ENCODE results near the gene ZMAT3.
"Not testable (repeated sequence)": the region's sequence is repeated elsewhere in the genome, so short reads cannot be mapped to it uniquely, and the experiment has no call there.

The ZMAT3 gene

DNA sequence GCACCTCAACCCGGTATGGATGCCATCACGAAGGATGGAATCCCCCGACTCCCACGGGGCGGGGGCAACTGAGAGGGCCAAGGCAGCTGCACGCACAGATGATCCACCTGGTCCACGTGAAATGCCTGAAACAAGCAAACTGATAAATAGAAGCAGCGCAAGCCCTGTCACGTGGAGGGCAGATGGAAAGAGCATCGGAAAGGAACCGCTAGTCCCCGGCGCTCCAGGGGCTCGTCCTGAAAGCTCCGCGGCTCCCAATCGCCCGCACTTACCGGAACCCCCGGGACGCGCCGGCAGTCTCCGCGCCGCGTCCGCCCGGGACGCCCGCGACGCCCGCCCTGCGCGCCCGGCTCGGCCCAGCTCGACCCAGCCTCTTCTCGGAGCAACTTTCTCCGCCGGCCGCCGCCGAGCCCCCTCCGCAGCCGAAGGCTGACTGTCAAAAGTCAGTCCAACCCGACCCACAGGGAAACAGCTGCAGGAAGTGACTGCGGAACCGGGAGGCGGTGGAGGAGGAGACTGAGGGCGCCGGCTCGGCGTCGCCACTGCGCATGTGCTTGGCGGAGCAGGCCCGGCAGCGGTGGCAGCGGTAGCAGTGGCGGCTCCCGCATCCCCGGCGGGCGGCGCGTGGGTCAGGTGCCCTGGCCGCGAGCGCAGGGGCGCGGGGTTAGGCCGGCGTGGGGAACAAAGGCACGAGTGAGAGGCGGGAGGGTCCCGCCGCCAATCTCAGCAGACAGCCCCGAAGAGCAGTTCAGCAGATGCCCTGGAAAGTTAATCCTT, at the start of gene ZMAT3:
ZMAT3 (minus strand) TSS at position 487 of the 777 bp plus-strand sequence. CDS start 4,057 bp downstream, outside the sequence.
- DNase-seq: peak; percentile 83 to 98 (median 88)
- intact Hi-C loops (cut with DNase I): loop anchor here (5.0 kb wide), 1 partner anchor 76 kb away; the partner anchor contains the start of gene PIK3CA

- no peak for DNase-seq
- intact Hi-C loops (cut with DNase I): no loop called here
Observed at GRCh38 chr3:179116816-179117215, 45.2 kb upstream of the ZMAT3 start.

- intact Hi-C loops (cut with DNase I); DNase-seq: not testable (repeated sequence)
Observed at GRCh38 chr3:179115444-179115843, 43.8 kb upstream of the ZMAT3 start.

DNA sequence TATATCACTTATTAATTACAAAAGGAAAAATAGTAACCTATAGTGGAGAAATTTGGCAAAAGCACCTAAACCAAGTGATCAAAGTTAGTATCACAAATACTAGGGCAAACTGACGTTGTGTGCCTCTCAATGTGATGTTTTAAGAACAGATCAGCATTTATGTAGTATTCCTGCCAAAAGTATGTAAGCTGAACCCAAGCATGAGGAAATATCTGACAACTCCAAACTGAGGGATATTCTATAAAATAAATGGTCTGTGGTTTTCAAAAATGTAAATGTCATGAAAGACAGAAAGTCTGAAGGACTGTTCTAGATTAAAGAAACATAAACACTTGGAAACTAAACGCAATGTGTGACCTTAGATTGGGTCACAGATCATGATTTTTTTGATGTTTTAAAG, 42.3 kb upstream of the ZMAT3 start:
- no peak for DNase-seq
- intact Hi-C loops (cut with DNase I): no loop called here

DNA sequence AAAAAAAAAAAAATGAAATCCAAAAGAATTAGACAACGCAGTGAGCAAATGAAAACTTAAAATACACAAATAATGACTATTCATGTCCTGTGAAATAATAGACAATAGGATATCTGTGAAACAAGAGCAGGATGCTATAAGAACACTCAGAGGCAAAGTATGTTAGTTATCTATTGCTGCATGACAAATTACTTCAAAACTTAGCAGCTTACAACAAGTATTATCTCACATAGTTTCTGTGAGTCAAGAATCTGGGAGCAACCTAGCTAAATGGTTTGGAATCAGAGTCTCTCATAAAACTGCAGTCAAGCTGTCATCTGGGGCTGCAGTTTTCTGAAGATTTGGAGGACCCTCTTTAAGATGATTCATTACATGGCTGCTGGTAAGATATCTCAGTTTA, 36.5 kb upstream of the ZMAT3 start:
- intact Hi-C loops (cut with DNase I): no loop called here

GRCh38 chr3:179107617-179108016, 36.0 kb upstream of the ZMAT3 start:
- DNase-seq: no peak
- intact Hi-C loops (cut with DNase I): no loop called here

More for the DNA sequence above, 36.5 kb upstream of the ZMAT3 start:
- no peak for DNase-seq

DNA sequence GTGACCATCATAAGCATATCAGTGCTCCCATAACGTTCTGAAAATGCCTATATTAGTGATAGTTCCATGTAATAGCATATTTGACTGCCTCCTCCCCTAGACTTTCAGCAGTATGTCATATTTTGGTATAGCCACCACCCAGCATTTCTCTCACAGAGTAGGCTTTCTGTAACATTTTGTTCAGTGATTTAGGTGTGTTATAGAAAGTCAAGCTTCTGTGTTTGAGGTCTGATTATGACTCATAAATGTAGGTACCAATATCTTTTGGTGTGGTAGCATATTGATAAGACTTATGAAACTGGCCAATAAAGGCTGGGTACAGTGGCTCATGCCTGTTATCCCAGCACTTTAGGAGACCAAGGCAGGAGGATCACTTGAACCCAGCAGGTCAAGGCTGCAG, 34.3 kb upstream of the ZMAT3 start:
- intact Hi-C loops (cut with DNase I): loop anchor here (1.0 to 2.0 kb wide), 2 partner anchors 41 to 210 kb away; no protein-coding TSS in a partner anchor
- DNase-seq: no peak

- no peak for DNase-seq
- intact Hi-C loops (cut with DNase I): no loop called here
Observed at GRCh38 chr3:179100652-179101051, 29.0 kb upstream of the ZMAT3 start.

DNA sequence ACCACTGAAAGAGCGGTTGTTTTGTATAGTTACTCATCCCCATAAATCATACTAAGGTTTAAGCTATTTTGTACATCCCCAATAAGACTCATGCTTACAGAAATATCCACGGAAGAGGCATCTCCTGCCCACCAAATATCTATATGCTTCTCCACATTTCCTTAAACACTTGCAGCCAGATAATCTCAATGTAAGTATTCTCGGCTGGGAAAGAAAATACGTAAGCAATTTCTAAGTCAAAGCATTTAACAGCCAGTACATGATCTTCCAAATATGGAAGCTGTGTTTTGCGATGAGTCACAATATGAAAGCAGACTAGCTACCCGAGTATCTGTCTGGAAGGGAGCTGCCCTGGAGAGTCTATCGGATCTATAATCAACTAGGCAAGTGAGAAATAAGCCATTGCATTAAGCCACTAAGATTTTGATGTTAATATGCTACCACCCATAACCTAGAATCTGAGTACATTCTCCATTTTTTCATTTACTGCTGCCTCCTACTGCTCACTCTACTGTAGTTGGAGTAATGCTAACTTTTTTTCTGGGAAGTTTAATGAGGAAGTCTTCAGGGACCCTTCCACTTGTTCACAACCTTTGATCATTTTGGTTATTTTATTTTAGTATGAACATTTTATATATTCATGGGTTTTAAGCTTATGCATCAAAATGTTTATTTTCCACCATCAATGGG, 26.9 kb upstream of the ZMAT3 start:
- DNase-seq: no peak
- intact Hi-C loops (cut with DNase I): no loop called here

DNA sequence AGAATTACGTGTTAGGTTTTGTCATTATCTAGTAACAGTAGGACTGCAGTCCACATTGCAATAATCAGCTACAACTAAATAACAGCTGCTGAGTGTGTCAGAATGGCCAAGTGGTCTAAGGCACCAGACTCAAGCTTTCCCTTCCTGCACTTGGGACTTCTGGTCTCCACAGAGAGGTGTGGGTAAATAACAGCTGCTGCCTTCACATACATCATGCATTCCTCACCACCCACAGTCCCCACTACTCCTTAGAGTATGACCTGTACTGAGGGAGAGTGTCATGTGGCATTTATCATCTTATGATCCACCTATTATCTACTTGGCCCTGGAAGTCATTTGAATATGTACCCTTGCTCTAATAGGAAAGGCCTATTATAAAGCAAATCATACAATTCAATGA, 22.2 kb upstream of the ZMAT3 start:
- intact Hi-C loops (cut with DNase I): no loop called here
- no peak for DNase-seq

- no peak for DNase-seq
- intact Hi-C loops (cut with DNase I): no loop called here
Observed at GRCh38 chr3:179091113-179091512, 19.5 kb upstream of the ZMAT3 start.

DNA sequence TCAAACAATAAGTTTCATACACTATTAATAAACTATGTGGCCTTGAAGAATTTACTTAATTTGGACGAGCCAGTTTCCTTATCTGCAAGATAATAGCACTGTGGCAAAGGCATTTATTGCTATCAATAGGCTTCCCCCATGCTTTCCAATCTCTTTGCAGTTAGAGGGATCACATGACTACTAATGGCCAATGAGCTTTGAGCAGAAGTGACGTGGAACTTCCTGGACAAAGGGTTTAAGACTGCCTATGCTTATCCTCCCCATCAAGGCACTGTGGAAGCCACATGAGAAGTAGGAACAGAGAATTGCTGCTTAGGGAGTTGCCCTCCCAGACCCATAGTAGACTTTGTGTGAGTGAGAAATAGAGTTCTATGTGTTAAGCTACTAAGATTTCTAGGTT, 16.7 kb upstream of the ZMAT3 start:
- DNase-seq: no peak
- intact Hi-C loops (cut with DNase I): no loop called here

- intact Hi-C loops (cut with DNase I): no loop called here
- no peak for DNase-seq
Observed at GRCh38 chr3:179083977-179084376, 12.4 kb upstream of the ZMAT3 start.

DNA sequence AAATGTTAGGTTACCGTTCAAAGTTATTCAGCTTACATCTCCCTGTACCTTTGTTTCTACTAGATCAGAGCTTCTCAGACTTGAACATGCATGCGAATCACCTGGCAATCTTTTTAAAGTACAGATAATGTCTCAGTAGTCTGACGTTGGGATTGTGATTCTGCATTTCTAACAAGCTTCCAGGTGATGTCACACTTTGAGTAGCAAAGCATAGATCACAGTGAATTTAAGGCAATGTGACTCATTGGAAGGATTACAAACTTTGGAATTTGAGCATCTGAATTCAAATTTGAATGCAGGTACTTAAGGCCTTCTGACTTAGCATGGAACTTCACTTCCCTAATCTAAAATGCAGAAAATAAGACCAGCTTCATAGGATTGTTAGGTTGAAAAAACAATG, 10.8 kb upstream of the ZMAT3 start:
- no peak for DNase-seq
- intact Hi-C loops (cut with DNase I): no loop called here

DNA sequence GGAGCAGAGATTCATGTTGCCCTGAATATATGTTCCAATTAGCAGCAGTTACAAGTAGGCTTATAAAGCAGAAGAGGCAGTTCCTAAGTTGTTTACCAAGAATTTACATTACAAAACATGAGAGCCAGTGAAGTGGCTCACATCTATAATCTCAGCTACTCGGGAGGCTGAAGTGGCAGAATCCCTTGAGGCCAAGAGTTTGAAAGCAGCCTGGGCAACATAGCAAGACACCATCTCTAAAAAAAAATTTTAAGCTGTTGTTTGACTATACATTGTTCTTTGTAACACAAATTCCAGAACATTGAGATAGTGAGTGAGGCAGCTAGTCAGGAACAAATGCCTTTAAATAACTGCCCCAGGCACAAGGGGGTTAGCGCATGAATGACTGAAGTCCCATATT, 10.3 kb upstream of the ZMAT3 start:
- no peak for DNase-seq
- intact Hi-C loops (cut with DNase I): no loop called here

- no peak for DNase-seq
- intact Hi-C loops (cut with DNase I): no loop called here
Observed at GRCh38 chr3:179079537-179079936, 7.9 kb upstream of the ZMAT3 start.

DNA sequence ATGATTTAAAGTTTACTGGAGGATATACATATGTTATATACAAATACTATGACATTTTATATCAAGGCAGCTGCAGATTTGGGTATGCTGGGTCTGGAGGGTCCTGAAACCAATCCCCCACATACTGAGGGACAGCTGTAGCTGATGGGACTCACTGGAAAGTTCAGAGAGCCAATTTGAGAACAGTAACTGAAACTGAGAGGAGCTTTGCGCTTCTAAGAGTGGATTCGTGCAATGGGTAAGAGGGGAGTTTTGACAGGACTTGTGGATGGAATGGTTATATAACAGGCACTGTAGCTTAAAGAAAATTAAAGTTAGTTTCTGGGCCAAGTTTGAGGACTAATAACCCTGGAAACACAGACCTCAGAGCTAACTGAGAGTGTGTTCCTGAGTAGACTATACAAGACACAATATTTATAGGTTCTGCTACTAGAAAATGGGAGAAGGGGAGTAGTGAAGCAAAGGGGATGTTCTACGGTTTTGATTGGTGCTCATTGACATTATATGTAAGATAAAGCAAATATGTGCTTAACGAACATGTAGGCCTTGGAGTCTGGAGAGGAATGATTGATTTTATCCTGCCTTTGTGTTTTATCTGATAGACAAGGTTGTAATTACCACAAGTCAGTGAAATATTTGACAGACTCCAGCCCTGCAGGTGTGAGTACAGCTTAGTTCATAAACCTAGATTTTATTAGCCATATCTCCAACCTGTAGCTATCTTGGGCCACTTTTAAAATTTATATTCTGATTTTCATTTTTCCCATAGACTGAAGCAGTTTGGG, 4.8 kb upstream of the ZMAT3 start:
- DNase-seq: no peak
- intact Hi-C loops (cut with DNase I): no loop called here

DNA sequence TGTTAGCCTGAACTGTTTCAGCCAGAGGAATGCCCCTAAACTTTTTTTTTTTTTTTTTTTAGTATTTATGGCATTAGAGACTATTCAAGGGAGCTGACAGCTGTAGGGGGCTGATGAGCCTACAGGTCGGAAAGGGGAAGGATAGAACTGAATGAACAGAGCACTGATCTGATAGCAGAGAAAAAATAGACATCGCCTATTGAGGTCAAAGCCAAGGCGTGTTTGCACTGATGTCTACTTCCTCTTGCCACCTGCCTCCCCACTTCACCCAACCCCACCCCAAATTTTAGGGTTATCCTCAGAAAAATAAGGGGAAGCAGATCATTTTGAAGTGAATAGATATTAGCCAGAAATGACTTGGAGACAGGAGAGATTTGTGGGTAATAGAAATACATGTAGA, 3.0 kb upstream of the ZMAT3 start:
- DNase-seq: no peak
- intact Hi-C loops (cut with DNase I): loop anchor here (5.0 kb wide), 1 partner anchor 73 kb away; the partner anchor contains the start of gene PIK3CA

DNA sequence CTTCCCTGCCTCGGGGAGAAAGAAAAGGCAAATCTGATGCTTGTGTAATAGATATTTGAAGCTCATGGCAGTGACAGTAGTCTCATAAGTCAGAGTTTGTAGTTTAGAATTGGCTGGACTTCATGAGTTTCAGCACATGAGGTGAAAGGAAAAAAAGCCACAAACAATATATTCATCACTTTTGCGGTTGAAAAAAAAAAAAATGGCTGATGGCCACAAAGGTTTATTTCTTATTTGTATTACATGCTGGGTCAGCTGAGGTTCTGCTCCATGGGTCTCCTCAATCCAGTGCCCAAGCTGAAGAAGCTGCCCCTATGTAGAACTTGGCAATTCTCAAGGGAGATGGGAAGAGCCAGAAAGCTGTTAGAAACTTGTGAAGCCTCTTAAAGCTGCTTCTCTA, 2.2 kb upstream of the ZMAT3 start:
- intact Hi-C loops (cut with DNase I): loop anchor here (5.0 kb wide), 1 partner anchor 73 kb away; the partner anchor contains the start of gene PIK3CA

GRCh38 chr3:179072100-179072438, 460 bp upstream of the ZMAT3 start:
- peak in 6 of 10 donors; percentile 17 to 66 (median 30) for DNase-seq
- intact Hi-C loops (cut with DNase I): loop anchor here (5.0 kb wide), 1 partner anchor 75 kb away; the partner anchor contains the start of gene PIK3CA

More for the DNA sequence above, 2.2 kb upstream of the ZMAT3 start:
- no peak for DNase-seq

DNA sequence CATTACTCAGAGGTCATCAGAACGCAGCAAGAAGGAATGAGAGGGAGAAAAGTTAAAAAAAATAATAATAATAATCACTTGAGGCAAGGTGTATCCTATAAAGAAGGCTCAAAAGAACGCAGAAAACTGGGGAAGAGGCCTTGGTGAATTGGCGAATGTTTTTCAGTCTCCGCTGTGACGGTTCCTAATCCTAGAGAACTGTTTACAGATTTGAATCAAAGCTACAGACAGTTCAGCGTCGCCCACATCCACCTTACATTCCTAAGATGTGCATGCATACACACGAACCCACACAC, 634 bp downstream of the ZMAT3 start:
- intact Hi-C loops (cut with DNase I): loop anchor here (5.0 kb wide), 1 partner anchor 76 kb away; the partner anchor contains the start of gene PIK3CA
- DNase-seq: no peak
